C4-2B (cell line): ENCODE results near the gene TTLL7.

Source experiments
- ZFX ChIP-seq: fragments of 450-650 bp; IDR thresholded peaks from 2 replicates; pipeline ENCODE4 v1.6.1; 2017
- TF ChIP-seq, protein P1 (sequence below): fragments of 450-650 bp; conservative IDR thresholded peaks from 2 replicates; pipeline ENCODE4 v1.5.1; 2017; ENCODE audit warnings: mild to moderate bottlenecking

DNA sequence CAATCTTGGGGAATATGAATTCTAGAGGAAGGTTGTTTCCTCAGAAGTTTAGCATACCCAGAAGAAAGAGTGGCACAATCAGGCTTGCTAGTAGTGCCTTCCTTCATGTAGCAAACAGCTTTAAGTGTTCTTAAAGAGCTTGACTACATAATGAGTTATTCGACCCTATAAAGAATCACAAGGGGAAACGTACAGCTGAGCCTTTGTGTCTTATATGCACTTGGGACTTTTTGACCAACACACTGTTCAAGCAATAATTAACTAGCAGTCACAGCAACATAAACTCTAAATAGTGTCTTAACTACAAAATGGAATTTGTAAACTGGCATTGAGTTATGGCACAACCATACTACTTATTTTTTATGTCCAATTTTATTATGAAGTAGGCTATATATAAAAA, 86.1 kb downstream of the TTLL7 start:
- TF ChIP-seq, protein P1, sequence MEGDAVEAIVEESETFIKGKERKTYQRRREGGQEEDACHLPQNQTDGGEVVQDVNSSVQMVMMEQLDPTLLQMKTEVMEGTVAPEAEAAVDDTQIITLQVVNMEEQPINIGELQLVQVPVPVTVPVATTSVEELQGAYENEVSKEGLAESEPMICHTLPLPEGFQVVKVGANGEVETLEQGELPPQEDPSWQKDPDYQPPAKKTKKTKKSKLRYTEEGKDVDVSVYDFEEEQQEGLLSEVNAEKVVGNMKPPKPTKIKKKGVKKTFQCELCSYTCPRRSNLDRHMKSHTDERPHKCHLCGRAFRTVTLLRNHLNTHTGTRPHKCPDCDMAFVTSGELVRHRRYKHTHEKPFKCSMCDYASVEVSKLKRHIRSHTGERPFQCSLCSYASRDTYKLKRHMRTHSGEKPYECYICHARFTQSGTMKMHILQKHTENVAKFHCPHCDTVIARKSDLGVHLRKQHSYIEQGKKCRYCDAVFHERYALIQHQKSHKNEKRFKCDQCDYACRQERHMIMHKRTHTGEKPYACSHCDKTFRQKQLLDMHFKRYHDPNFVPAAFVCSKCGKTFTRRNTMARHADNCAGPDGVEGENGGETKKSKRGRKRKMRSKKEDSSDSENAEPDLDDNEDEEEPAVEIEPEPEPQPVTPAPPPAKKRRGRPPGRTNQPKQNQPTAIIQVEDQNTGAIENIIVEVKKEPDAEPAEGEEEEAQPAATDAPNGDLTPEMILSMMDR = no peak
- TF ChIP-seq ZFX = no peak
